ENCODE data around the gene SAMD11.

The SAMD11 gene

DNA sequence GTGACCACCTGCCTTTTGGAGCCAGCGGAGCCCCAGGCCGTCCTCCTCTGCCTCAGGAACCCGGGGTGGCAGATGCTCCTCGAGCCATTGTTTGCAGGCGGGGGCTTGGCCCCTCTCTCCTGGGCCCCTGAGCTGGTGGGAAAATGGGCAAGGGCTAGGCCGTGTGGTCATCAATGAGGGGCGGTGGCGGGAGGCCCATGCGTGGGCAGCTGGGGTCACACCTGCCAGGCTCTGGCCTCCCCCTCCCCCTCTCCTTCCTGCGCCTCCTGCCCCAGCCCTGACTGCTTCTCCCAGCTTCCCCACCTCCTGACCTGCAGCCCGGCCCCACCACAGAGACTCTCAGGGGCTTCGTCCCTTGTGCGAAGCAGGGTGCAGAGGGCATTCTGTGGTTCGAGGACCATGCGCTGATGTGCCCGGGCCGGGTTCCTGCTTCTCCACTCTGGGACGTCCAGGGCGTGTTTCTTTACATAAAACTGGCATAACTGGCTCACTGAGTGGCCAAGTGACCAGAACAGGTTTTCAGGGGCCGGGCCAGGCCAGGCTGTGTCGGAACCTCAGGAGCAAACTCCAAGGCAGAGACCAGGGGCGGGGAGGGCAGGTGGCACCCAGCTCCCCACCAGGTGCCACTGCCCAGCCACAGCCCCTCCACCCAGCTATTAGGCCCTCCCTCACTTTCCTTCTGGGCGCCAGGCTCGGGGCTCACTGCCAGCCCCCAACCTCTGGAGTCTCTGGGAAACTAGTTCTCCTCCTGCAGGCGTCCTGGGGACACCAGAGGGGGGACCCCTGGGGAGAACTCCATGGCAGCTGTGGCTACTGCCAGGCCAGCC, 9.3 kb downstream of the SAMD11 start:
- Histone ChIP-seq H3K79me2 (ENCODE audit: low read length) (no peaks in the 10 kb centered on the region), H3K4me1 (ENCODE audit: low read length) (no peaks in the 10 kb centered on the region), H3F3A (ENCODE audit: insufficient read depth, low read length) (no peaks in the 10 kb centered on the region), H4K20me1 (ENCODE audit: insufficient read depth, low read length) (no peaks in the 10 kb centered on the region), H3K9me2 (replicated peaks; ENCODE audit: insufficient read depth, low read length) (no peaks in the 10 kb centered on the region), H3K4me2 (ENCODE audit: low read depth, low read length) (no peak overlapping the region), H3K27me3 (replicated peaks; ENCODE audit: insufficient read depth, low read length) (peaks cover 86% of the 10 kb centered on the region), H3K4me3 (ENCODE audit: low read length) (no peak overlapping the region), H3K9ac (ENCODE audit: low read length) (no peak overlapping the region), H3K27ac (ENCODE audit: low read length) (no peak overlapping the region), H2AFZ (ENCODE audit: low read length) (no peak overlapping the region), H3K9me3 (replicated peaks; ENCODE audit: insufficient read depth, low read length) (no peaks in the 10 kb centered on the region), H3K36me3 (replicated peaks; ENCODE audit: insufficient read depth, low read length) (no peaks in the 10 kb centered on the region)
- no peak for DNase-seq
- TF ChIP-seq, protein P1, sequence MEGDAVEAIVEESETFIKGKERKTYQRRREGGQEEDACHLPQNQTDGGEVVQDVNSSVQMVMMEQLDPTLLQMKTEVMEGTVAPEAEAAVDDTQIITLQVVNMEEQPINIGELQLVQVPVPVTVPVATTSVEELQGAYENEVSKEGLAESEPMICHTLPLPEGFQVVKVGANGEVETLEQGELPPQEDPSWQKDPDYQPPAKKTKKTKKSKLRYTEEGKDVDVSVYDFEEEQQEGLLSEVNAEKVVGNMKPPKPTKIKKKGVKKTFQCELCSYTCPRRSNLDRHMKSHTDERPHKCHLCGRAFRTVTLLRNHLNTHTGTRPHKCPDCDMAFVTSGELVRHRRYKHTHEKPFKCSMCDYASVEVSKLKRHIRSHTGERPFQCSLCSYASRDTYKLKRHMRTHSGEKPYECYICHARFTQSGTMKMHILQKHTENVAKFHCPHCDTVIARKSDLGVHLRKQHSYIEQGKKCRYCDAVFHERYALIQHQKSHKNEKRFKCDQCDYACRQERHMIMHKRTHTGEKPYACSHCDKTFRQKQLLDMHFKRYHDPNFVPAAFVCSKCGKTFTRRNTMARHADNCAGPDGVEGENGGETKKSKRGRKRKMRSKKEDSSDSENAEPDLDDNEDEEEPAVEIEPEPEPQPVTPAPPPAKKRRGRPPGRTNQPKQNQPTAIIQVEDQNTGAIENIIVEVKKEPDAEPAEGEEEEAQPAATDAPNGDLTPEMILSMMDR (IDR thresholded peaks at IDR 0.05; ENCODE audit: low read length), result no peak
- TF ChIP-seq EZH2phosphoT487 (IDR thresholded peaks at IDR 0.05; ENCODE audit: low read length) (no peak), EZH2 (optimal IDR thresholded peaks at IDR 0.05; ENCODE audit: low read depth, low read length) (no peak)

- no peak for DNase-seq
- H3F3A ChIP-seq (ENCODE audit: insufficient read depth, low read length), result no peaks in the 10 kb centered on the region
- H3K9me3 ChIP-seq (replicated peaks; ENCODE audit: insufficient read depth, low read length), result no peaks in the 10 kb centered on the region
- H3K27me3 ChIP-seq (replicated peaks; ENCODE audit: insufficient read depth, low read length), result peaks cover 86% of the 10 kb centered on the region
- no peak overlapping the region for H3K4me2 ChIP-seq (ENCODE audit: low read depth, low read length)
- H4K20me1 ChIP-seq (ENCODE audit: insufficient read depth, low read length), result no peaks in the 10 kb centered on the region
- no peaks in the 10 kb centered on the region for H3K36me3 ChIP-seq (replicated peaks; ENCODE audit: insufficient read depth, low read length)
- H3K4me1 ChIP-seq (ENCODE audit: low read length), result no peaks in the 10 kb centered on the region
- no peaks in the 10 kb centered on the region for H3K9me2 ChIP-seq (replicated peaks; ENCODE audit: insufficient read depth, low read length)
- H3K79me2 ChIP-seq (ENCODE audit: low read length), result no peaks in the 10 kb centered on the region
- H3K27ac ChIP-seq (ENCODE audit: low read length), result no peak overlapping the region
- no peak overlapping the region for H3K4me3 ChIP-seq (ENCODE audit: low read length)
- H2AFZ ChIP-seq (ENCODE audit: low read length), result no peak overlapping the region
- TF ChIP-seq EZH2 (optimal IDR thresholded peaks at IDR 0.05; ENCODE audit: low read depth, low read length), result no peak
- no peak for TF ChIP-seq EZH2phosphoT487 (IDR thresholded peaks at IDR 0.05; ENCODE audit: low read length)
- TF ChIP-seq, protein P1 (IDR thresholded peaks at IDR 0.05; ENCODE audit: low read length), result no peak
- no peak overlapping the region for H3K9ac ChIP-seq (ENCODE audit: low read length)
Measured at GRCh38 chr1:933603-933940, 9.8 kb downstream of the SAMD11 start.

- H3K4me2 ChIP-seq (ENCODE audit: low read depth, low read length), result no peak overlapping the region
- peaks cover 84% of the 10 kb centered on the region for H3K27me3 ChIP-seq (replicated peaks; ENCODE audit: insufficient read depth, low read length)
- TF ChIP-seq, protein P1 (IDR thresholded peaks at IDR 0.05; ENCODE audit: low read length), result no peak
- TF ChIP-seq EZH2 (optimal IDR thresholded peaks at IDR 0.05; ENCODE audit: low read depth, low read length) (no peak), EZH2phosphoT487 (IDR thresholded peaks at IDR 0.05; ENCODE audit: low read length) (no peak)
- H3K9me2 ChIP-seq (replicated peaks; ENCODE audit: insufficient read depth, low read length), result no peaks in the 10 kb centered on the region
- no peaks in the 10 kb centered on the region for H4K20me1 ChIP-seq (ENCODE audit: insufficient read depth, low read length)
- no peaks in the 10 kb centered on the region for H3K36me3 ChIP-seq (replicated peaks; ENCODE audit: insufficient read depth, low read length)
- H3K27ac ChIP-seq (ENCODE audit: low read length), result no peak overlapping the region
- H3F3A ChIP-seq (ENCODE audit: insufficient read depth, low read length), result no peaks in the 10 kb centered on the region
- H3K9me3 ChIP-seq (replicated peaks; ENCODE audit: insufficient read depth, low read length), result no peaks in the 10 kb centered on the region
- H3K4me1 ChIP-seq (ENCODE audit: low read length), result no peaks in the 10 kb centered on the region
- no peak overlapping the region for H3K4me3 ChIP-seq (ENCODE audit: low read length)
- H3K9ac ChIP-seq (ENCODE audit: low read length), result no peak overlapping the region
- no peak for DNase-seq
- no peak overlapping the region for H2AFZ ChIP-seq (ENCODE audit: low read length)
- no peaks in the 10 kb centered on the region for H3K79me2 ChIP-seq (ENCODE audit: low read length)
Measured at GRCh38 chr1:934991-935750, 11.4 kb downstream of the SAMD11 start.
